IMR-90 (cell line): ENCODE data around the gene TGFBI.

Source experiments
- CEBPB ChIP-seq: IDR thresholded peaks from 2 replicates; pipeline ENCODE4 v1.6.1; 2012; ENCODE audit warnings: low read depth, low read length, improper control_type of control experiment
- CHD1 ChIP-seq: IDR thresholded peaks from 2 replicates; pipeline ENCODE4 v1.6.1; 2012; ENCODE audit warnings: low read depth, low read length, improper control_type of control experiment
- CTCF ChIP-seq: conservative IDR thresholded peaks from 2 replicates; pipeline ENCODE4 v1.5.1; 2012; ENCODE audit warnings: mild to moderate bottlenecking, low read depth, low read length, improper control_type of control experiment
- ELK1 ChIP-seq: fragments of 150-350 bp; IDR thresholded peaks from 2 replicates; pipeline ENCODE4 v1.6.1; 2016; ENCODE audit warnings: low read depth, mild to moderate bottlenecking, low read length, moderate library complexity, borderline replicate concordance
- FOS ChIP-seq: fragments of 150-350 bp; IDR thresholded peaks from 2 replicates; pipeline ENCODE4 v1.6.1; 2016; ENCODE audit warnings: low read depth, low read length
- MAFK ChIP-seq: IDR thresholded peaks from 2 replicates; pipeline ENCODE4 v1.6.1; 2012; ENCODE audit warnings: low read depth, low read length, improper control_type of control experiment
- MXI1 ChIP-seq: IDR thresholded peaks from 2 replicates; pipeline ENCODE4 v1.6.1; 2012; ENCODE audit warnings: low read depth, mild to moderate bottlenecking, low read length, moderate library complexity, borderline replicate concordance
- POLR2A ChIP-seq: IDR thresholded peaks from 2 replicates; pipeline ENCODE4 v1.6.1; 2012; ENCODE audit warnings: mild to moderate bottlenecking, low read depth, low read length
- RAD21 ChIP-seq: IDR thresholded peaks from 2 replicates; pipeline ENCODE4 v1.6.1; 2012; ENCODE audit warnings: low read length, improper control_type of control experiment
- RFX5 ChIP-seq: IDR thresholded peaks from 2 replicates; pipeline ENCODE4 v1.8.0; 2012; ENCODE audit warnings: low read depth, mild to moderate bottlenecking, low read length, moderate library complexity
- SMC3 ChIP-seq: fragments of 150-350 bp; IDR thresholded peaks from 2 replicates; pipeline ENCODE4 v1.6.1; 2016; ENCODE audit warnings: low read depth, mild to moderate bottlenecking, antibody characterized with exemption, low read length, moderate library complexity
- USF2 ChIP-seq: fragments of 150-350 bp; IDR thresholded peaks from 2 replicates; pipeline ENCODE4 v1.6.1; 2017; ENCODE audit warnings: mild to moderate bottlenecking, antibody characterized with exemption, low read length, low read depth

- TF ChIP-seq RFX5 (no peak), CTCF (no peak), POLR2A (no peak), FOS (no peak), CEBPB (no peak), CHD1 (no peak), SMC3 (no peak), USF2 (no peak), RAD21 (no peak), MAFK (no peak), MXI1 (no peak), ELK1 (no peak)
Measured at GRCh38 chr5:136042665-136043121, 13.9 kb downstream of the TGFBI start.
